ENCODE measurements around the gene HS3ST5.

- TF ChIP-seq CTCF (IDR thresholded peaks at IDR 0.05; ENCODE audit: insufficient read depth, low read depth, low read length) = no peak
- no peak for TF ChIP-seq EZH2 (IDR thresholded peaks at IDR 0.05; ENCODE audit: insufficient read depth, low read length)
These were observed 3.1 kb downstream of the HS3ST5 start for GRCh38 chr6:114339706-114340105.

Data from astrocyte (in vitro differentiated cells and primary cell).